HG02852 (cell line): Measurements from ENCODE around the gene GZMM.

Experiments used
- ATAC-seq: cut with Tn5 transposase; IDR thresholded peaks from one replicate; pipeline ENCODE4 v1.9.1; 2021; ENCODE audit warnings: mild to moderate bottlenecking, moderate library complexity; ENCODE audit not compliant: unreplicated experiment

GZMM gene

DNA sequence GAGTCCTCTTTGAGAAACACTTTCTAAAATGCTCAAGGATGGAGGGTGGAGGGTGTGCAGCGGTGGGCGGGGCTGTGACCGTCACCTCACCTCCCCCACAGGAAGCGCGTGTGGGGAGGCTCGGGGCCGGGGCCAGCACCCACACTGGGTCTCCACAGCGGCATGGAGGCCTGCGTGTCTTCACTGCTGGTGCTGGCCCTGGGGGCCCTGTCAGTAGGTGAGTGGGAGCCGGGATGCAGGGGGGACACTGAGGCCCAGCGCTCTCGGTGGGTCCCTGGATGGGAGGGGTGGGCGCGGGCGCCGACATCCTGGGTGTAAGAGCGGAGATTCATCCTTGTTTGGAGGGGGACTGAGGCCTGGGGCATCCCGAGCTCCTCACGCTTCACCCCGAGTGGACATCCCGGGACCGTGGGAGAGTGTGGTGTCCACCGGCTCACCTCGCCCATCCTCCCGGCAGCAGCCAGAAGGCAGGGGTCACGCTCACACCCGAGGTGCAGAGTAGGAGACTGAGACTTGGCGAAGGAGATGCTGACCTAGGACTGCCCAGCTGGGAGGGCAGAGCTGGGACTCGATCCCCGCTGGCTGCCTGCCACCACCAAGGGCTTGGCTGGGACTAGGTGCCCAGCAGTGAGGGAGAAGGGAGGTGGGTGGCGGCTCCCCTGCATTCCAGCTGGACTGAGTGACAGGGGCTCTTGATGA is at the start of gene GZMM:
Gene GZMM (plus strand): TSS at position 144 of the 699 bp plus-strand sequence. CDS start 19 bp downstream, at position 163.
- no peak for ATAC-seq

DNA sequence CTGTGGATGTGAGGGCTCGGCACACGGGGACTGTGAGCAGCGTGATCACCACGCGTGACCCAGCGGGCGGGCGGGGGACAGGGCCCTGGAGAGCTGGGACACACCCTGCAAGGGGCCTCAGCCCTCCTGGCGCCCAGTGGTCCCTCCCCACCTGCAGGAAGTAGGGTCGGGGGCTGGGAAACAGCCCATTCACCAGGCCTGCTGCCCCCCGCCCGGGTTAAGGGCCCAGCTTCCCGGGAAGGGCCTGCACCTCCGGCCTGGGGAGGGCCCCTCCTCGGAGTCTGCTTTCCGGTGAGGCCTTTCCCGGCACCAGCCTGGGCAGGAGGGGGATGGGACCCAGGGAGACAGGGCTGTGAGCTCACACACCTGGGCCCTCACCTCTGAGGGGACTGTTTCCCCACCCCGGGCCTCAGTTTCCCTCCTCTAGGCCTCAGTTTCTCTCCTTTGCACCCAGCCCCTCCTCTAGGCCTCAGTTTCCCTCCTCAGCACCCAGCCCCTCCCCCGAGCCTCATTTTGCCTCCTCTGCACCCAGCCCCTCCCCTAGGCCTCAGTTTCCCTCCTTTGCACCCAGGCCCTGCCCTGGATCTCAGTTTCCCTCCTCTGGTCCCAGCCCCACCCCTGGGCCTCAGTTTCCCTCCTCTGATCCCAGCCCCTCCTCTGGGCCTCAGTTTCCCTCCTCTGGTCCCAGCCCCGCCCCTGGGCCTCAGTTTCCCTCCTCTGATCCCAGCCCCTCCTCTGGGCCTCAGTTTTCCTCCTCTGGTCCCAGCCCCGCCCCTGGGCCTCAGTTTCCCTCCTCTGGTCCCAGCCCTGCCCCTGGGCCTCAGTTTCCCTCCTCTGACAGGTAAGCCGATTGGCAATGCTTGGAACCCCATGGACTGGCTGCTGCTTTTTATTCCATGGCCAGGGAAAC is 49.4 kb upstream of the GZMM start:
- ATAC-seq: no peak

DNA sequence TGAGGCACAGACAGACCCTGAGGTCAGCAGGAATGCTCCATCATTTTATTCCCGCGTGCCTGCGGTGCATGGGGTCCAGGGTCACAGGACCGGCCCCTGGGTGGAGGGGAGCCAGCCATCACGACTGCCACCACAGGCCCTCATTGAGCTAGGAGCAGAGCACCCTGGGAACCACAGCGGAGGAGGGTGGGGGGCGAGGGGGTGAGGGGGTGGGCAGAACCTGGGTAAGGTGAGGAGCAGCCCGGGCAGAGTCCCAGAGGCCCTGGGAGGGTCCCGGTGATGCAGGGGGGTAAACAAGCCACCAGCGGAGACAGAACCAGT is 48.8 kb upstream of the GZMM start:
- no peak for ATAC-seq

DNA sequence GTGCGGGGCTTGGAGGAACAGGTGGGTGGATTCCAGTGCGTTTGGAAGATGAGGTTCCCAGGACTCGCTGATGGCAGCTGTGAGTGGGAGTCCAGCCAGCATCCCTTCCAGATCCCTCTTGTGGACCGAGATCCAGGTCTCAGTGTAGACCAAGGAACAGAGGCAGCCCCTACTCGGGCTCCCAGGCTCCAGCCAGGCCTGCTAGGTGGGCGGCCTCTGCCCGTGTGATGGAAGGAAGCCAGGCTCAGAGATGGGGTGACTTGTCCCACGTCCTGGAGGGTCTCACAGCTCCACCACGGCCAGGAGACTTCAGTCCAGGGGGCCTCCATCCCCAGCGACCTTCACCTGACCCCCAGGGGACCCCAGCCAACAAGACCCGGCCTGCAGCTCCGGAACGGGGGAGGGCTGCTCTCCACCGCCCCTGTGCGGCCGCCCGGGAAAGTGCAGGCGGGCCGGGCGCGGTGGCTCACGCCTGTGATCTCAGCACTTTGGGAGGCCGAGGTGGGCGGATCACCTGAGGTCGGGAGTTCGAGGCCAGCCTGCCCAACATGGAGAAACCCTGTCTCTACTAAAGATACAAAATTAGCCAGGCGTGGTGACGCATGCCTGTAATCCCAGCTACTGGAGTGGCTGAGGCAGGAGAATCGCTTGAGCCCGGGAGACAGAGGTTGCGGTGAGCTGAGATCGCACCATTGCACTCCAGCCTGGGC is 48.3 kb upstream of the GZMM start:
- no peak for ATAC-seq

DNA sequence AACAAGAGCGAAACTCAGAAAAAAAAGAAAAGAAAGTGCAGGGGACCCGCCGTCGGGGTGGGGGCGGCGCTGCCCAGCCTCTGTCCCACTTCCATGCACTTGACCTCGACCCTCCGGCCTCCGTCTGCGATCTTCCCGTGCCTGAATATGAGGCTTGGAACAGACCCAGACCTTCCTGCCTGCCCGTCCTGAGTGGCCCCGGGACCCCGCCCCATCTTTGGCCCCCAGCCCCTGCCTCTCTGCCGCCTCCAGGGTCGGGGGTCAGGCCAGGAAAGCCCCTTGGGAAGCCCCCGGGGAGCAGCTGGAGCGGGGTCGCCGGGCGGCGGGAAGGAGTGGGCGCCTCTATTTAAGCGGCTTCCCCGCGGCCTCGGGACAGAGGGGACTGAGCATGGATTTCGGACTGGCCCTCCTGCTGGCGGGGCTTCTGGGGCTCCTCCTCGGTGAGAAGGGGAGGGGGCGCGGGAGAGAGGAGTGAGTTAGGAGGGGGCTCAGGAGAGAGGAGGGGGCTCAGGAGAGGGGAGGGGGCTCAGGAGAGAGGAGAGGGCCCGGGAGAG is 47.7 kb upstream of the GZMM start, which contains the start of gene MADCAM1:
Gene MADCAM1 (plus strand): TSS at position 375 of the 554 bp plus-strand sequence. CDS start 14 bp downstream, at position 389.
- ATAC-seq: no peak

DNA sequence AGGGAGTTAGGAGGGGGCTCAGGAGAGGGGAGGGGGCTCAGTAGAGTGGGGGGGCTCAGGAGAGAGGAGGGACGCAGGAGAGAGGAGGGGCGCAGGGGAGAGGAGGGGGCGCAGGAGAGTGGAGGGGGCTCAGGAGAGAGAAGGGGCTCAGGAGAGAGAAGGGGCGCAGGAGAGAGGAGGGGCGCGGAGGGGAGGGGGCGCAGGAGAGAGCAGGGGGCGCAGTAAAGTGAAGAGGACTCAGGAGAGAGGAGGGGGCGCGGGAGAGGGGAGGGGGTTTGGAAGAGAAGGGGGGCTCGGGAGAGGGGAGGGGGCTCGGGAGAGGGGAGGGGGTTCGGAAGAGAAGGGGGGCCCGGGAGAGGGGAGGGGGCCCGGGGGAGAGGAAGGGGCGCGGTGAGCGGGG is 46.9 kb upstream of the GZMM start:
- no peak for ATAC-seq

DNA sequence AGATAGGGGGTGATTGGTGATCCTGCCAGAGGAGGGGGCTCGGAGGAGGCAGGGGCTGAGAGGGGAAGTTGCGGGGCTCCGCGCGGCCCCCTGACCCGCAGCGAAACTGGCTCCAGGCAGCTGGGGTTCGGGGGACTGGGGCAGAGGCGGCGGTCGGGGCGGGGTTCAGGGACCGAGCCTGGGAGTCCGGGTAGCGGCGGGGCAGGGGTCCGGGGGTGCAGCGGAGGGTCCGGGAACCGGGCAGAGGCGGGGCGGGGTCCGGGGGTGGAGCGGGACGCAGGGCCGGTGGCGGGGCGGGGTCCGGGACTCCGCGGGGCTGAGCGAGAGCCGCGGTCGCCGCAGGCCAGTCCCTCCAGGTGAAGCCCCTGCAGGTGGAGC is 46.4 kb upstream of the GZMM start:
- no peak for ATAC-seq

DNA sequence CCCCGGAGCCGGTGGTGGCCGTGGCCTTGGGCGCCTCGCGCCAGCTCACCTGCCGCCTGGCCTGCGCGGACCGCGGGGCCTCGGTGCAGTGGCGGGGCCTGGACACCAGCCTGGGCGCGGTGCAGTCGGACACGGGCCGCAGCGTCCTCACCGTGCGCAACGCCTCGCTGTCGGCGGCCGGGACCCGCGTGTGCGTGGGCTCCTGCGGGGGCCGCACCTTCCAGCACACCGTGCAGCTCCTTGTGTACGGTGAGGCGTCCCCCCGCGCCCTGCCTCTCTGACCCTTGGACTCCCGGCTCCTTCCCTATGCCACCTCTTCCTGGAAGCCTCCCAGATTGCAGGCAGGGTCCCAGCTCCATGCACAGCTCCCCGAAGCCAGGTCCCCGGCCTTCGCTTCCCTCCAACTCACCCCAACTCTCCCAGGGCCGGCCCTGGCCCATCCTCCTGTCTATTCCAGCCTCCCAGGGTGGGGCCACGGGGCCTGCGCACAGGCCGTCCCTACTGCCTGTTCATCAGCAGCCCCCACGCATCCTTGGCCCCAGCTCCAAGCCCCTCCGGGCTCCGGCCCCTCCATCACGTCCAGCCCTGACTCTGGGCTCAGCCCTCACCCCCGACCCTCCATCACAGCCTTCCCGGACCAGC is 45.9 kb upstream of the GZMM start:
- no peak for ATAC-seq

DNA sequence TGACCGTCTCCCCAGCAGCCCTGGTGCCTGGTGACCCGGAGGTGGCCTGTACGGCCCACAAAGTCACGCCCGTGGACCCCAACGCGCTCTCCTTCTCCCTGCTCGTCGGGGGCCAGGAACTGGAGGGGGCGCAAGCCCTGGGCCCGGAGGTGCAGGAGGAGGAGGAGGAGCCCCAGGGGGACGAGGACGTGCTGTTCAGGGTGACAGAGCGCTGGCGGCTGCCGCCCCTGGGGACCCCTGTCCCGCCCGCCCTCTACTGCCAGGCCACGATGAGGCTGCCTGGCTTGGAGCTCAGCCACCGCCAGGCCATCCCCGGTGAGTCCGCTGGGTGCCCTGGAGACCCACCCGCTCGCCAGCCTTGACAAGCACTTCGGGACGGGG is 45.4 kb upstream of the GZMM start:
- ATAC-seq: no peak

DNA sequence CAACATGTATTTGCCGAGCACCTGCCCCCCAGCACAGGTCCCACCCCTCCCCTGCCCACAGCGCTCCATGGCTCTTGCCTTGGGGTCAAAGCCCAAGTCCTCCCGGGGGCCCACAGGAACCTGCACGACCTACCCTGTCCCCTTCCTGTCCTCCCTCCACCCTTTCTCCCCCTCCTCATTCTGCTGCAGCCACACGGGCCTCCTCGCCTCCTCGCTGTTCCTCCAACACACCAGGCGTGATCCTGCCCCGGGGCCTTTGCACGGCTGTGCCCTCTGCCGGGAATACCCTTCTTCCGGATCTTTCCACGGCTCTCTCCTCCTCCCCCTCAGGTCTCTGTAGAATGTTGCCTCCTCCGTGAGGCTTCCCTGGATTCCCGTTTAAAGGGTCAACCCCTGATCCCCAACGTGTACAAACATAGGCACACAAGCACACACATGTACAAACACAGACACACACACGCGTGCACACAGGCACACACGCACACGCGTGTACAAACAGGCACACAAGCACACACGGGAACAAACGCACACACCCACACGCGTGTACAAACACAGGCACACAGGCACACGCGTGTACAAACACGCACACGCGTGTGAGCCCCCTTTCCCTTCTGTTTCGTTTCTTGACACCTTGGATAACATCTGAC is 44.8 kb upstream of the GZMM start:
- no peak for ATAC-seq

DNA sequence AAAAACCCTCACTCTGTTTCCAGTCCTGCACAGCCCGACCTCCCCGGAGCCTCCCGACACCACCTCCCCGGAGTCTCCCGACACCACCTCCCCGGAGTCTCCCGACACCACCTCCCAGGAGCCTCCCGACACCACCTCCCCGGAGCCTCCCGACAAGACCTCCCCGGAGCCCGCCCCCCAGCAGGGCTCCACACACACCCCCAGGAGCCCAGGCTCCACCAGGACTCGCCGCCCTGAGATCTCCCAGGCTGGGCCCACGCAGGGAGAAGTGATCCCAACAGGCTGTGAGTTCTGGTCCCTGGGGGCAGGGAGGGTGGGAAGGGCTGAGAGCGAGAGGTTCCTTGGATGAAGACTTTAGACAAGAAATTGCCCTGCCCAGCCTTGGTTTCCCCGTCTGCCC is 42.2 kb upstream of the GZMM start:
- no peak for ATAC-seq

DNA sequence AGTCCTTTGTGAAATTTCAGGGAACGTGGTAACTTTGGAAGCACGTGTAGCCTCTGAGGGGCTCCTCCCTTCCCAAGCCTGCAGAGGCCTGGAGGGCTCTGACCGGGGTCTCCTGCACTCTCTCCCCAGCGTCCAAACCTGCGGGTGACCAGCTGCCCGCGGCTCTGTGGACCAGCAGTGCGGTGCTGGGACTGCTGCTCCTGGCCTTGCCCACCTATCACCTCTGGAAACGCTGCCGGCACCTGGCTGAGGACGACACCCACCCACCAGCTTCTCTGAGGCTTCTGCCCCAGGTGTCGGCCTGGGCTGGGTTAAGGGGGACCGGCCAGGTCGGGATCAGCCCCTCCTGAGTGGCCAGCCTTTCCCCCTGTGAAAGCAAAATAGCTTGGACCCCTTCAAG is 39.2 kb upstream of the GZMM start:
- ATAC-seq: no peak

DNA sequence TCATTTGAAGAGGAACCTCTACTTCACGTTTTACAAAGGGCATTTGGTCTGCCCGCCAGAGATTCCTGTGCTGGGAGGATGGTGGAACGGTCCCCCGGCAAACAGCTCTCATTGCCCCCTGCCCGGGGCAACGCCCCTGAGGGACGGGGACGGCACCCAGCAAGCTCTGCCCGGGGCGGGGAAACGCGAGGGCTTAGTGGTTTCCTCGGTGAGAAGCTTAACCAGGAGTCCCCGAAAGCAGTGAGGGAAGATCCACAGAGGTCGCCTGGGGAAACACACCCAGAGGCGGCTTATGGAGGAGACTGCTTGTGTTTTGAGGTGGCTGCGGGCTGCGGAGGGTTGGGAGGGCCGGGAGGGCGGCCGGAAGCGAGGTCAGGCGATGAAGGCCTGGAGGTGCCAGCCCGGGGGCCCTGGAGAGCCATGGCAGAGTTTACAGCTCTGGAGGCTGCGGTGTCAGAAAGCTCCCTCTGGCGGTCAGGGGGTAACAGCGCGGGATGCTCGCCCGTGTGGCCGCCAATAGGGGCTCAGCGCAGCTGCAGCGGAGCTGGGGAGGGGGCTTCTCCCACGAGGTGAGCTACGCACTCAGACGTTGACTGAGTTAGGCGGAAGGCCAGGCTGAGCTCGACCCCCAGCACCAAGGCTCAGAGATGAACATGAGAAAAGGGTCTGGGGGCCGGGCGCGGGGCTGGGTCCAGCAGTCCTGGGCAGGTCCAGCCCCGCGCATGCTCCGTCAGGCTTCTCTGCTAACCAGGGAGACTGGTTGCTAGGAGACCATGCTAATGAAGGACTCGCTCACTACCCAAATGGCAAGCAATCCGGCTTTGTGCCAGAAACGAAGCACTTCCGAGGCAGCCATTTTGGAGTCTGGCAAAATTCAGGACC is 37.2 kb upstream of the GZMM start:
- ATAC-seq: peak; percentile 65

DNA sequence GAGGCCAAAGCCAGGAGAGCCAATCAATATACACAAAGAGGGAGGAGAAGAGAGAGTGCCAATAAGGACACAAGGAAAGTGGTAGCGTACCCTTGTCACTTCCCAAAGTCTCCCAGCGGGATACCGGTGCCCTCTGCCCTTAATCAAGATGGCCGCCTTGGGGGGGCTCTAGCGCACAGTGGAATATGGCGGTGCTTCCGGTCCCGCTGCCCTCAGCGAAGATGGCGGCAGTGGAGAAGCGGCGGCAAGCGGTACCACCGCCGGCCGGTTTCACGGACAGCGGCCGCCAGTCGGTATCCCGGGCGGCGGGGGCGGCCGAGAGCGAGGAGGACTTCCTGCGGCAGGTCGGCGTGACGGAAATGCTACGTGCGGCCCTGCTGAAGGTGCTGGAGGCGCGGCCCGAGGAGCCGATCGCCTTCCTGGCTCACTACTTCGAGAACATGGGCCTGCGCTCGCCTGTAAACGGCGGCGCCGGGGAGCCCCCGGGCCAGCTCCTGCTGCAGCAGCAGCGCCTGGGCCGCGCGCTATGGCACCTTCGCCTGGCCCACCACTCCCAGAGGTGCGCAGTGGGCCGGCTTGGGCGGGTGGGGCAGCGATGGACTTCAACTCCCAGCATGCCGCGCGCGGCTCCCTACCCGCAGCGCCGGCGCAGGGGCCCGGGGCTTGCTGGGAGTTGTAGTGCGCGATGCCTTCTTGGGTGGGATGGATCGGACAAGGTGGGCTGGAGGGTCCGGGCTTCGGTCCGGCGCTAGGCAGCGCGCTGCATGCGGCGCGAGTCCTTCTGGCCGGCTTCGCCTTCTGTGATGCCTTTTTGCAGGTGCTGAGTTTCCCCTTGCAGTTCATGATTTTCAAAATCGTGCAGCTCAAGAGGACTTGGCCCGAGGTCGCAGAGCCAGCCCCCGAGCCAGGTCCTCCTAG is 36.3 kb upstream of the GZMM start, which contains the start of gene TPGS1:
Gene TPGS1 (plus strand): TSS at position 212 of the 918 bp plus-strand sequence. CDS start 10 bp downstream, at position 222.
- peak; percentile 61 for ATAC-seq

DNA sequence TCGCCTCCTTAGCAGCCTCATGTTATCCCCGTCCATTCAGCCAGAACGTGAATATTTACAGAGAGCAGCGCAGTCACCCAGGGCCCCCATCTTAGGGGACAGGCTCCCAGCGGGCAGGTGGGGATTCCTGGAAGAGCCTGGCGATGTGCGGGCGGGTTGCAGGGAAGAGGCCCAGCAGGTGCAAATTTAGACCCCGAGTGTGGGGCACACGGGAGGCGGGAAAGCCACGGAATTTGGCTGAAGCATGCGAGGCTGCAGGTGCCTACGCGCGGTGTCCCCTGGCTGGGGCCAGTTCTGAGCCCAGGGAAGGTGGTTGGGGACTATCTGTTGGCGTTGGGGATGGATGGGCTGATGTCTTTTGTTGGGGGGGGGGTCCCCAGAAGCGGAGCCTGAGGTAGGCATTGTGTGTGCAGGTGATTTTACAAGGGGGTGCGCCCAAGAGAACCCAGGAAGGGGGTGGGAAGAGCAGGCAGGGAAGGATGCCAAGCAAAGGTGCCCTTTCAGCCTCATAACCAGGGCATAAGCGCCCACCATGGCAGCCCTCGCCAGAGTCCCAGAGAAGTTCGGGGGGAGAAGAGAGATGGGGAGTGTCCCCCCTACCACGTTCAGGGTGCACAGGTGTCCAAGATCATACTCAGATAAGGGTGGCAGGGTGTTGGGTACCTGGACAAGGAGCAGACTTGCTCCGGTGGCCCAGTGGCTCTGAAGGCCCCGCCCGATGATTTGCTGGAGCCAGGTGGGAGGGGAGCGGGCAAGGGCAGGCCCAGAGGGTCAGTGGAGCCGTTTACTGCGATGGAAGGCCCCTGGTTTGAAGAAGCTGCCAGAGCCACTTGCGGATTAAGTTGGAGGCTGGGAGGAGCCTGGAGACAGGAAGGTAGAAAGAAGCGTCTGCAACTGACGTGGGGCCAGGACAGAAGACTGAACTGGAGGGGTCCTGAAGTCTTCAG is 35.4 kb upstream of the GZMM start:
- no peak for ATAC-seq

DNA sequence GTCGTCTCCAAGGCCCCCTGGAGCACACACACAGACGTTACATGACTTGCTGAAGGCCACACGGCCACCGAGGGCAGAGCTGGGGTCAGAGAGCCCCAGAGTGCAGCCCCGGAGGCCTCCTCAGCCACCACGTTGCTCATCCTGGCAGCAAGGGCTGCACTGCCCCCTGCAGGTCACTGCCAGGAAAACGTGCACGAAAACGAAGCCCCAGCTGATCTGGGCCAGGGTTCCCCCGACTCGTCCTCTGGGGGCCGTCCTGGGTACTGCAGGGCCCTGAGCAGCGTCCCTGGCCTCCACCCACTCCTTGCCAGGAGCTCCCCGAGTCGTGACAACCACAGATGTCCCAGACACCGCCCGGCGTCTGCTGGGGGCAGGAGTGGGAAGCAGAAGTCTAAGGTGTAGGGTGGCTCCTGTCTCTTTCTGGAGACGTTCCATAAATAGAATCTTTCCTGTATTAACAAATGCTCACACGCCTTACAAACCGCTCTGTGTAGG is 33.2 kb upstream of the GZMM start:
- ATAC-seq: no peak
